GM21529 (cell line): ENCODE measurements around the gene KCNK5.
A peak's percentile ranks its signal among the peaks of the same experiment; 100 is the strongest.

ENCODE experiments used
- ATAC-seq: cut with Tn5 transposase; IDR thresholded peaks from one replicate; pipeline ENCODE4 v1.9.1; 2021; ENCODE audit not compliant: unreplicated experiment

The KCNK5 gene

GRCh38 chr6:39178235-39178634 lies 51.0 kb downstream of the KCNK5 start:
- ATAC-seq: no peak

- ATAC-seq: no peak
Observed at GRCh38 chr6:39177130-39177529, 52.1 kb downstream of the KCNK5 start.

GRCh38 chr6:39173270-39173669 lies 56.0 kb downstream of the KCNK5 start:
- no peak for ATAC-seq

- ATAC-seq: no peak
Observed at GRCh38 chr6:39172377-39172757, 56.9 kb downstream of the KCNK5 start.

- ATAC-seq: no peak
Observed at GRCh38 chr6:39171489-39172376, 57.5 kb downstream of the KCNK5 start.

GRCh38 chr6:39170860-39171259 lies 58.4 kb downstream of the KCNK5 start:
- no peak for ATAC-seq

GRCh38 chr6:39170389-39170788 lies 58.9 kb downstream of the KCNK5 start:
- no peak for ATAC-seq

- ATAC-seq: no peak
Observed at GRCh38 chr6:39169448-39170344, 59.6 kb downstream of the KCNK5 start.

- ATAC-seq: no peak
Observed at GRCh38 chr6:39167866-39168625, 61.2 kb downstream of the KCNK5 start.

GRCh38 chr6:39167321-39167720 lies 62.0 kb downstream of the KCNK5 start:
- ATAC-seq: no peak

- no peak for ATAC-seq
Observed at GRCh38 chr6:39166912-39167290, 62.4 kb downstream of the KCNK5 start.

- peak; percentile 57 for ATAC-seq
Observed at GRCh38 chr6:39166189-39166911, 62.9 kb downstream of the KCNK5 start.

- ATAC-seq: no peak
Observed at GRCh38 chr6:39157511-39157910, 71.8 kb downstream of the KCNK5 start.

GRCh38 chr6:39156801-39157200 lies 72.5 kb downstream of the KCNK5 start:
- ATAC-seq: no peak

GRCh38 chr6:39154705-39155104 lies 74.6 kb downstream of the KCNK5 start:
- no peak for ATAC-seq

GRCh38 chr6:39153766-39154397 lies 75.4 kb downstream of the KCNK5 start:
- no peak for ATAC-seq

- no peak for ATAC-seq
Observed at GRCh38 chr6:39152262-39152661, 77.0 kb downstream of the KCNK5 start.

- no peak for ATAC-seq
Observed at GRCh38 chr6:39151211-39151610, 78.1 kb downstream of the KCNK5 start.

- no peak for ATAC-seq
Observed at GRCh38 chr6:39144481-39145173, 84.6 kb downstream of the KCNK5 start.
